Mucosa of descending colon (tissue), 3 donors: Measurements from ENCODE around the gene MARCHF2. TPM values are rescaled to one million over a fixed set of nuclear protein-coding genes. Genes with fewer than 3 reads are reported as not detected.
"Not testable (repeated sequence)": the region's sequence is repeated elsewhere in the genome, so short reads cannot be mapped to it uniquely, and the experiment has no call there.

Source experiments
- ATAC-seq: fragments of 200-7000 bp; cut with Tn5 transposase; one replicate; pipeline ENCODE4 v1.9.1; 2020; ENCODE audit warnings: mild to moderate bottlenecking, moderate library complexity
- DNase-seq, 3 donors: peaks; one replicate each; pipeline ENCODE4 v3.0.0-alpha.2; 2020
- H3K36me3 ChIP-seq: fragments of 200-600 bp; one replicate; pipeline ENCODE4 v1.8.0; 2021; ENCODE audit warnings: low read depth, mild to moderate bottlenecking
- H3K4me1 ChIP-seq: fragments of 200-600 bp; one replicate; pipeline ENCODE4 v1.8.0; 2021; ENCODE audit warnings: low read depth, mild to moderate bottlenecking
- H3K4me3 ChIP-seq: fragments of 200-600 bp; one replicate; pipeline ENCODE4 v1.8.0; 2021; ENCODE audit warnings: mild to moderate bottlenecking
- H3K9me3 ChIP-seq: fragments of 200-600 bp; one replicate; pipeline ENCODE4 v1.8.0; 2021; ENCODE audit warnings: mild to moderate bottlenecking
- intact Hi-C, 2 donors: fragments of 100-400 bp; cut with DNase I in 1 of 2; cut with micrococcal nuclease in 1 of 2; formaldehyde crosslinking; loops; one replicate each; pipeline versions ENCODE4 v1.11.0 to v1.11.1; 2022; cut with DNase I, micrococcal nuclease
- total RNA-seq, 3 donors: library from RNA; stranded (reverse); fragmentation: NEBNext Ultra II Directional in 2 of 3; extraction: Animal tissue kit (Norgen Biotek cat#: 25700) in 2 of 3; gene quantifications; one replicate each; pipeline versions ENCODE4 v1.2.1 to v1.2.4, GENCODE V29; 2021 to 2023
- TF ChIP-seq, protein P1 (sequence below): fragments of 200-600 bp; IDR thresholded peaks from one replicate; pipeline ENCODE4 v1.8.0; 2022; ENCODE audit warnings: antibody characterized with exemption, mild to moderate bottlenecking
- donor health status: DM: no; HTN: no; CAD: no; lungs with moderate emphysema.
- donor health status: DM: no; HTN: no; CAD: no.
- donor health status: DM: no; HTN: yes; CAD: no.

The MARCHF2 gene
- total RNA-seq, 3 donors from 2014 or later: 27.2 to 62.0 (median 33.8) TPM

GRCh38 chr19:8385103-8385502 lies 28.0 kb upstream of the MARCHF2 start:
- H3K4me1 ChIP-seq, H3K9me3 ChIP-seq, H3K4me3 ChIP-seq, ATAC-seq, intact Hi-C loops, H3K36me3 ChIP-seq, DNase-seq: not testable (repeated sequence)

DNA sequence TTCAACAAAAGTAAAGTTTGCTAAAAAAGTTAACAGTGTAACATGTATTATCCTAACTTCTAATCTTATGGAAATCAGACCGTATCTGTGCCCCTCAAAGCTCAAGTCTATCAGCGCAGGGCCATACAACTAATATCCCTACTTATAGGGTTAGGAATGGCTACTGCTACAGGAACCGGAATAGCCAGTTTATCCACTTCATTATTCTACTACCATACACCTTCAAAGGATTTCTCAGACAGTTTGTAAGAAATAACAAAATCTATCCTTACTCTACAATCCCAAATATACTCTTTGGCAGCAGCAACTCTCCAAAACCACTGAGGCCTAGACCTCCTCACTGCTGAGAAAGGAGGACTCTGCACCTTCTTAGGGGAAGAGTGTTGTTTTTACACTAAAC lies 27.5 kb upstream of the MARCHF2 start:
- DNase-seq: peak in 1 of 3 donors; percentile 0
- H3K4me1 ChIP-seq, H3K36me3 ChIP-seq, H3K4me3 ChIP-seq, intact Hi-C loops, ATAC-seq, H3K9me3 ChIP-seq: not testable (repeated sequence)

GRCh38 chr19:8386419-8386818 lies 26.7 kb upstream of the MARCHF2 start:
- H3K4me1 ChIP-seq: peaks cover 11% of the 10 kb centered on the region
- H3K9me3 ChIP-seq, H3K36me3 ChIP-seq, intact Hi-C loops, ATAC-seq, H3K4me3 ChIP-seq: not testable (repeated sequence)
- peak in 1 of 3 donors; percentile 10 for DNase-seq

GRCh38 chr19:8386990-8387389 lies 26.1 kb upstream of the MARCHF2 start:
- intact Hi-C loops: no loop called here
- Histone ChIP-seq H3K36me3 (no peaks in the 10 kb centered on the region), H3K4me1 (peaks cover 17% of the 10 kb centered on the region), H3K9me3 (no peaks in the 10 kb centered on the region), H3K4me3 (no peak overlapping the region)
- no peak for ATAC-seq
- DNase-seq: no peak
- TF ChIP-seq, protein P1, sequence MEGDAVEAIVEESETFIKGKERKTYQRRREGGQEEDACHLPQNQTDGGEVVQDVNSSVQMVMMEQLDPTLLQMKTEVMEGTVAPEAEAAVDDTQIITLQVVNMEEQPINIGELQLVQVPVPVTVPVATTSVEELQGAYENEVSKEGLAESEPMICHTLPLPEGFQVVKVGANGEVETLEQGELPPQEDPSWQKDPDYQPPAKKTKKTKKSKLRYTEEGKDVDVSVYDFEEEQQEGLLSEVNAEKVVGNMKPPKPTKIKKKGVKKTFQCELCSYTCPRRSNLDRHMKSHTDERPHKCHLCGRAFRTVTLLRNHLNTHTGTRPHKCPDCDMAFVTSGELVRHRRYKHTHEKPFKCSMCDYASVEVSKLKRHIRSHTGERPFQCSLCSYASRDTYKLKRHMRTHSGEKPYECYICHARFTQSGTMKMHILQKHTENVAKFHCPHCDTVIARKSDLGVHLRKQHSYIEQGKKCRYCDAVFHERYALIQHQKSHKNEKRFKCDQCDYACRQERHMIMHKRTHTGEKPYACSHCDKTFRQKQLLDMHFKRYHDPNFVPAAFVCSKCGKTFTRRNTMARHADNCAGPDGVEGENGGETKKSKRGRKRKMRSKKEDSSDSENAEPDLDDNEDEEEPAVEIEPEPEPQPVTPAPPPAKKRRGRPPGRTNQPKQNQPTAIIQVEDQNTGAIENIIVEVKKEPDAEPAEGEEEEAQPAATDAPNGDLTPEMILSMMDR: no peak

GRCh38 chr19:8387688-8388611 lies 25.2 kb upstream of the MARCHF2 start:
- TF ChIP-seq, protein P1: no peak
- peaks cover 19% of the 10 kb centered on the region for H3K4me1 ChIP-seq
- DNase-seq (peak in 1 of 3 donors; percentile 17), ATAC-seq (no peak)
- no peaks in the 10 kb centered on the region for H3K36me3 ChIP-seq
- H3K4me3 ChIP-seq: no peak overlapping the region
- intact Hi-C loops: no loop called here
- no peaks in the 10 kb centered on the region for H3K9me3 ChIP-seq

GRCh38 chr19:8388612-8388958 lies 24.5 kb upstream of the MARCHF2 start:
- intact Hi-C loops: no loop called here
- H3K4me1 ChIP-seq: peaks cover 23% of the 10 kb centered on the region

More at GRCh38 chr19:8388612-8388958, 24.5 kb upstream of the MARCHF2 start:
- TF ChIP-seq, protein P1: no peak
- no peak for ATAC-seq
- DNase-seq: peak in 1 of 3 donors; percentile 2
- Histone ChIP-seq H3K9me3 (no peaks in the 10 kb centered on the region), H3K36me3 (no peaks in the 10 kb centered on the region), H3K4me3 (no peak overlapping the region)
